Type B pancreatic cell (in vitro differentiated cells): ENCODE data around the gene BCAS3. TPM values are rescaled to one million over a fixed set of nuclear protein-coding genes. Genes with fewer than 3 reads are reported as not detected.

ENCODE experiments used
- DNase-seq: peaks from one replicate; pipeline ENCODE4 v3.0.0; 2021; ENCODE audit warnings: mixed read lengths; ENCODE audit not compliant: unreplicated experiment; ENCODE audit errors: extremely low spot score
- H3K27ac Mint-ChIP-seq: 2 replicates; pipeline ENCODE4 v1.8.0; 2021; ENCODE audit warnings: mild to moderate bottlenecking, mixed read lengths
- H3K27me3 Mint-ChIP-seq: 2 replicates; pipeline ENCODE4 v1.8.0; 2021; ENCODE audit warnings: mixed read lengths
- H3K36me3 Mint-ChIP-seq: 2 replicates; pipeline ENCODE4 v1.8.0; 2021; ENCODE audit warnings: mixed read lengths
- H3K4me1 Mint-ChIP-seq: one replicate; pipeline ENCODE4 v1.8.0; 2021; ENCODE audit warnings: mixed read lengths; ENCODE audit not compliant: unreplicated experiment
- H3K4me3 Mint-ChIP-seq: 2 replicates; pipeline ENCODE4 v1.8.0; 2021; ENCODE audit warnings: mild to moderate bottlenecking, mixed read lengths
- H3K9me3 Mint-ChIP-seq: 2 replicates; pipeline ENCODE4 v1.8.0; 2021; ENCODE audit warnings: mixed read lengths
- CTCF ChIP-seq: fragments of 200-600 bp; sonication (generic); conservative IDR thresholded peaks from 2 replicates; pipeline ENCODE4 v1.5.0; 2021; ENCODE audit warnings: antibody characterized with exemption, mild to moderate bottlenecking
- total RNA-seq: library from RNA; stranded (reverse); gene quantifications from 2 replicates; pipeline ENCODE4 v1.2.1, GENCODE V29; 2021; ENCODE audit warnings: low replicate concordance

BCAS3 gene
- total RNA-seq, 1 donor from 2014 or later: 23.0 TPM

GRCh38 chr17:61177351-61177750, 499.7 kb downstream of the BCAS3 start:
- no peak overlapping the region for H3K4me3 Mint-ChIP-seq
- H3K9me3 Mint-ChIP-seq: peaks cover 4% of the 10 kb centered on the region

GRCh38 chr17:61178284-61178683, 500.6 kb downstream of the BCAS3 start:
- no peak for DNase-seq
- peaks cover 4% of the 10 kb centered on the region for H3K36me3 Mint-ChIP-seq
- no peak overlapping the region for H3K27ac Mint-ChIP-seq
- no peak for TF ChIP-seq CTCF
- H3K4me3 Mint-ChIP-seq: no peak overlapping the region
- H3K9me3 Mint-ChIP-seq: peaks cover 4% of the 10 kb centered on the region
- H3K4me1 Mint-ChIP-seq: peaks cover 23% of the 10 kb centered on the region
- H3K27me3 Mint-ChIP-seq: no peaks in the 10 kb centered on the region

More at GRCh38 chr17:61177351-61177750, 499.7 kb downstream of the BCAS3 start:
- peaks cover 23% of the 10 kb centered on the region for H3K4me1 Mint-ChIP-seq
- no peak for TF ChIP-seq CTCF
- H3K36me3 Mint-ChIP-seq: peaks cover 4% of the 10 kb centered on the region
- no peak for DNase-seq
- no peak overlapping the region for H3K27ac Mint-ChIP-seq
- no peaks in the 10 kb centered on the region for H3K27me3 Mint-ChIP-seq

- no peak for DNase-seq
- no peak overlapping the region for H3K27ac Mint-ChIP-seq
- H3K36me3 Mint-ChIP-seq: peaks cover under 1% of the 10 kb centered on the region
These were observed 501.7 kb downstream of the BCAS3 start for GRCh38 chr17:61179380-61179806.

GRCh38 chr17:61183793-61184192, 506.1 kb downstream of the BCAS3 start:
- H3K27ac Mint-ChIP-seq: peak overlapping the region; percentile 16
- peaks cover 5% of the 10 kb centered on the region for H3K36me3 Mint-ChIP-seq
- H3K4me3 Mint-ChIP-seq: no peak overlapping the region

More at GRCh38 chr17:61179380-61179806, 501.7 kb downstream of the BCAS3 start:
- peaks cover 4% of the 10 kb centered on the region for H3K9me3 Mint-ChIP-seq
- peak overlapping the region; percentile 35 for H3K4me3 Mint-ChIP-seq
- TF ChIP-seq CTCF: no peak
- H3K4me1 Mint-ChIP-seq: peaks cover 28% of the 10 kb centered on the region
- H3K27me3 Mint-ChIP-seq: no peaks in the 10 kb centered on the region

GRCh38 chr17:61185385-61185784, 507.7 kb downstream of the BCAS3 start:
- Mint-ChIP-seq H3K27ac (no peak overlapping the region), H3K4me1 (peaks cover 31% of the 10 kb centered on the region), H3K36me3 (peaks cover 9% of the 10 kb centered on the region), H3K4me3 (no peak overlapping the region), H3K27me3 (no peaks in the 10 kb centered on the region), H3K9me3 (peaks cover 8% of the 10 kb centered on the region)
- no peak for DNase-seq
- no peak for TF ChIP-seq CTCF

More at GRCh38 chr17:61183793-61184192, 506.1 kb downstream of the BCAS3 start:
- H3K9me3 Mint-ChIP-seq: peaks cover 4% of the 10 kb centered on the region
- no peaks in the 10 kb centered on the region for H3K27me3 Mint-ChIP-seq
- DNase-seq: no peak
- peaks cover 34% of the 10 kb centered on the region for H3K4me1 Mint-ChIP-seq
- no peak for TF ChIP-seq CTCF

GRCh38 chr17:61187038-61187437, 509.4 kb downstream of the BCAS3 start:
- DNase-seq: no peak
- Mint-ChIP-seq H3K4me3 (no peak overlapping the region), H3K9me3 (peaks cover 4% of the 10 kb centered on the region), H3K4me1 (peaks cover 28% of the 10 kb centered on the region), H3K27ac (no peak overlapping the region), H3K27me3 (no peaks in the 10 kb centered on the region), H3K36me3 (peaks cover 9% of the 10 kb centered on the region)
- no peak for TF ChIP-seq CTCF
